ENCODE data around the gene COQ5. TPM values are rescaled to one million over a fixed set of nuclear protein-coding genes. Genes with fewer than 3 reads are reported as not detected.

COQ5 gene
- polyA plus RNA-seq, 3 donors from 2014 or later = 39.7 to 51.8 (median 49.6) TPM

GRCh38 chr12:120469450-120470149, 59.4 kb downstream of the COQ5 start, which contains the start of gene SRSF9:
SRSF9 (minus strand) TSS chr12:120469748; CDS start chr12:120469609, 139 bp downstream.
- Mint-ChIP-seq H3K36me3 (peaks cover 8 to 22% (median 8%) of the 10 kb centered on the region in 3 donors), H3K27ac (peak within 1 kb of the TSS; percentile 88 to 99 (median 96)), H3K9me3 (no peaks in the 10 kb centered on the region), H3K4me3 (peak within 1 kb of the TSS; percentile 90 to 100 (median 97)), H3K4me1 (peaks cover 77 to 84% of the 10 kb centered on the region in 2 donors), H3K27me3 (ENCODE audit: low read depth in 3 of 3) (peaks cover 5 to 13% (median 10%) of the 10 kb centered on the region in 3 donors)
- DNase-seq = peak; percentile 97 to 98 (median 98)

- peak overlapping the region; percentile 88 to 98 (median 92) for H3K27ac Mint-ChIP-seq
- no peak for DNase-seq
- H3K4me1 Mint-ChIP-seq = peaks cover 72 to 81% of the 10 kb centered on the region in 2 donors
- no peaks in the 10 kb centered on the region for H3K9me3 Mint-ChIP-seq
- H3K36me3 Mint-ChIP-seq = peaks cover 7 to 28% (median 10%) of the 10 kb centered on the region in 3 donors
- peak overlapping the region; percentile 90 to 100 (median 97) for H3K4me3 Mint-ChIP-seq
- H3K27me3 Mint-ChIP-seq (ENCODE audit: low read depth in 3 of 3) = peaks cover 5 to 13% (median 10%) of the 10 kb centered on the region in 3 donors
Measured at GRCh38 chr12:120468821-120469449, 60.0 kb downstream of the COQ5 start.

GRCh38 chr12:120468325-120468820, 60.6 kb downstream of the COQ5 start:
- Mint-ChIP-seq H3K36me3 (peaks cover 7 to 34% (median 10%) of the 10 kb centered on the region in 3 donors), H3K4me3 (peak overlapping the region; percentile 90 to 100 (median 97)), H3K9me3 (no peaks in the 10 kb centered on the region), H3K27me3 (ENCODE audit: low read depth in 3 of 3) (peaks cover 5 to 13% (median 12%) of the 10 kb centered on the region in 3 donors), H3K27ac (peak overlapping the region; percentile 71 to 93 (median 92)), H3K4me1 (peaks cover 68 to 76% of the 10 kb centered on the region in 2 donors)
- peak in 1 of 3 donors; percentile 17 for DNase-seq

- peaks cover 5 to 13% (median 12%) of the 10 kb centered on the region in 3 donors for H3K27me3 Mint-ChIP-seq (ENCODE audit: low read depth in 3 of 3)
- no peaks in the 10 kb centered on the region for H3K9me3 Mint-ChIP-seq
- no peak for DNase-seq
- peaks cover 7 to 36% (median 10%) of the 10 kb centered on the region in 3 donors for H3K36me3 Mint-ChIP-seq
- peak overlapping the region; percentile 59 to 92 (median 77) for H3K27ac Mint-ChIP-seq
- H3K4me3 Mint-ChIP-seq = peak overlapping the region; percentile 90 to 100 (median 97)
- peaks cover 60 to 67% of the 10 kb centered on the region in 2 donors for H3K4me1 Mint-ChIP-seq
Measured at GRCh38 chr12:120467439-120467838, 61.5 kb downstream of the COQ5 start.

- Mint-ChIP-seq H3K27me3 (ENCODE audit: low read depth in 3 of 3) (peaks cover 5 to 13% (median 12%) of the 10 kb centered on the region in 3 donors), H3K4me3 (peak overlapping the region in 4 of 5 donors; percentile 32 to 98 (median 44)), H3K36me3 (peaks cover 10 to 42% (median 10%) of the 10 kb centered on the region in 3 donors), H3K27ac (peak overlapping the region; percentile 53 to 88 (median 66)), H3K4me1 (peaks cover 53 to 60% of the 10 kb centered on the region in 2 donors), H3K9me3 (no peaks in the 10 kb centered on the region)
- DNase-seq = peak; percentile 35 to 41 (median 41)
Measured at GRCh38 chr12:120466560-120467315, 62.2 kb downstream of the COQ5 start.

GRCh38 chr12:120465756-120466155, 63.2 kb downstream of the COQ5 start:
- Mint-ChIP-seq H3K27me3 (ENCODE audit: low read depth in 3 of 3) (peaks cover 5 to 13% (median 12%) of the 10 kb centered on the region in 3 donors), H3K4me3 (peak overlapping the region in 1 of 5 donors; percentile 17), H3K9me3 (no peaks in the 10 kb centered on the region), H3K27ac (peak overlapping the region; percentile 37 to 88 (median 68)), H3K36me3 (peaks cover 14 to 45% (median 15%) of the 10 kb centered on the region in 3 donors), H3K4me1 (peaks cover 45 to 52% of the 10 kb centered on the region in 2 donors)
- DNase-seq = no peak

- no peak overlapping the region for H3K4me3 Mint-ChIP-seq
- peaks cover 35 to 44% of the 10 kb centered on the region in 2 donors for H3K4me1 Mint-ChIP-seq
- no peaks in the 10 kb centered on the region for H3K9me3 Mint-ChIP-seq
- peaks cover 16 to 54% (median 16%) of the 10 kb centered on the region in 3 donors for H3K36me3 Mint-ChIP-seq
- peak overlapping the region in 2 of 6 donors; percentile 57 to 79 for H3K27ac Mint-ChIP-seq
- peaks cover 2 to 5% (median 4%) of the 10 kb centered on the region in 3 donors for H3K27me3 Mint-ChIP-seq (ENCODE audit: low read depth in 3 of 3)
- no peak for DNase-seq
Measured at GRCh38 chr12:120463712-120464111, 65.2 kb downstream of the COQ5 start.

- no peaks in the 10 kb centered on the region for H3K9me3 Mint-ChIP-seq
- H3K4me3 Mint-ChIP-seq = no peak overlapping the region
- H3K27ac Mint-ChIP-seq = peak overlapping the region in 1 of 6 donors; percentile 73
- H3K36me3 Mint-ChIP-seq = peaks cover 12 to 53% (median 16%) of the 10 kb centered on the region in 3 donors
- peaks cover 0 to 3% (median 0%) of the 10 kb centered on the region in 3 donors for H3K27me3 Mint-ChIP-seq (ENCODE audit: low read depth in 3 of 3)
- DNase-seq = no peak
- H3K4me1 Mint-ChIP-seq = peaks cover 22 to 30% of the 10 kb centered on the region in 2 donors
Measured at GRCh38 chr12:120462099-120462640, 66.8 kb downstream of the COQ5 start.

- no peak overlapping the region for H3K4me3 Mint-ChIP-seq
- H3K36me3 Mint-ChIP-seq = peaks cover 13 to 51% (median 17%) of the 10 kb centered on the region in 3 donors
- no peak for DNase-seq
- H3K9me3 Mint-ChIP-seq = no peaks in the 10 kb centered on the region
- peaks cover 2 to 7% (median 2%) of the 10 kb centered on the region in 3 donors for H3K27me3 Mint-ChIP-seq (ENCODE audit: low read depth in 3 of 3)
- H3K4me1 Mint-ChIP-seq = peaks cover 3 to 17% of the 10 kb centered on the region in 2 donors
- H3K27ac Mint-ChIP-seq = peak overlapping the region in 1 of 6 donors; percentile 6
Measured at GRCh38 chr12:120460157-120460556, 68.8 kb downstream of the COQ5 start.

GRCh38 chr12:120457133-120457532, 71.8 kb downstream of the COQ5 start:
- Mint-ChIP-seq H3K27ac (peak overlapping the region in 5 of 6 donors; percentile 36 to 60 (median 57)), H3K27me3 (ENCODE audit: low read depth in 3 of 3) (peaks cover 2 to 7% (median 2%) of the 10 kb centered on the region in 3 donors), H3K36me3 (peaks cover 12 to 24% (median 14%) of the 10 kb centered on the region in 3 donors), H3K9me3 (no peaks in the 10 kb centered on the region), H3K4me3 (no peak overlapping the region), H3K4me1 (peaks cover 0 to 14% of the 10 kb centered on the region in 2 donors)
- peak in 1 of 3 donors; percentile 30 for DNase-seq

GRCh38 chr12:120455302-120455701, 73.7 kb downstream of the COQ5 start:
- no peak overlapping the region for H3K4me3 Mint-ChIP-seq
- H3K4me1 Mint-ChIP-seq = peaks cover 0 to 14% of the 10 kb centered on the region in 2 donors
- peaks cover 4 to 16% (median 10%) of the 10 kb centered on the region in 3 donors for H3K36me3 Mint-ChIP-seq
- H3K27ac Mint-ChIP-seq = no peak overlapping the region
- DNase-seq = no peak
- H3K9me3 Mint-ChIP-seq = no peaks in the 10 kb centered on the region
- H3K27me3 Mint-ChIP-seq (ENCODE audit: low read depth in 3 of 3) = peaks cover 2 to 7% (median 2%) of the 10 kb centered on the region in 3 donors

- Mint-ChIP-seq H3K36me3 (peaks cover 0 to 7% (median 5%) of the 10 kb centered on the region in 3 donors), H3K27me3 (ENCODE audit: low read depth in 3 of 3) (peaks cover 2 to 7% (median 2%) of the 10 kb centered on the region in 3 donors), H3K27ac (peak overlapping the region in 4 of 6 donors; percentile 7 to 69 (median 64)), H3K9me3 (no peaks in the 10 kb centered on the region), H3K4me1 (peaks cover 3 to 14% of the 10 kb centered on the region in 2 donors), H3K4me3 (no peak overlapping the region)
- peak in 2 of 3 donors; percentile 35 to 47 for DNase-seq
Measured at GRCh38 chr12:120453977-120454376, 75.0 kb downstream of the COQ5 start.

All from immature natural killer cell (primary cell).